ENCODE results near the gene MAPK8IP3.

- TF ChIP-seq SP1 (CRISPR knock-in tag; IDR thresholded peaks at IDR 0.05) = no peak
- TF ChIP-seq FOXM1 (IDR thresholded peaks at IDR 0.05; ENCODE audit: low read depth) = no peak
- no peak for TF ChIP-seq FOXM1 (CRISPR knock-in tag; IDR thresholded peaks at IDR 0.05; ENCODE audit: low read depth)
- TF ChIP-seq TEAD2 (tag; IDR thresholded peaks at IDR 0.05) = no peak
- TF ChIP-seq NCOR1 (IDR thresholded peaks at IDR 0.05) = no peak
- no peak for TF ChIP-seq KDM5B (IDR thresholded peaks at IDR 0.05; ENCODE audit: insufficient replicate concordance, low read depth, low read length)
- no peak for TF ChIP-seq ZNF609 (CRISPR knock-in tag; IDR thresholded peaks at IDR 0.05; ENCODE audit: borderline replicate concordance)
- TF ChIP-seq RFX5 (IDR thresholded peaks at IDR 0.05; ENCODE audit: low read depth, low read length) = no peak
- TF ChIP-seq ZNF512 (tag; IDR thresholded peaks at IDR 0.05) = no peak
- no peak for TF ChIP-seq STAT5B (CRISPR knock-in tag; IDR thresholded peaks at IDR 0.05)
Observed at GRCh38 chr16:1785846-1786170, 79.8 kb downstream of the MAPK8IP3 start.
